Lung (tissue), 12 donors: Measurements from ENCODE around the gene CMTM5. TPM values are rescaled to one million over a fixed set of nuclear protein-coding genes. Genes with fewer than 3 reads are reported as not detected.
A peak's percentile ranks its signal among the peaks of the same experiment; 100 is the strongest.

Experiments used
- ATAC-seq: fragments of 200-7000 bp; cut with Tn5 transposase; one replicate; pipeline ENCODE4 v1.9.1; 2020; ENCODE audit warnings: moderate number of reproducible peaks; ENCODE audit not compliant: insufficient read depth, low FRiP score
- DNase-seq, 3 donors: peaks; one replicate each; pipeline ENCODE4 v3.0.0-alpha.2; 2013 to 2017
- H3K27ac ChIP-seq, 2 donors: one replicate each; pipeline ENCODE4 v1.5.1; 2013; ENCODE audit warnings: mild to moderate bottlenecking in 2 of 2, moderate library complexity in 2 of 2, control low read depth in 1 of 2, inconsistent platforms in 1 of 2, low read depth in 1 of 2, low read length in 1 of 2
- H3K27me3 ChIP-seq, 3 donors: one replicate each; pipeline ENCODE4 v1.5.1; 2013; ENCODE audit warnings: low read length in 2 of 3; ENCODE audit not compliant: control insufficient read depth in 3 of 3, insufficient read depth in 3 of 3
- H3K36me3 ChIP-seq, 4 donors: one replicate each; pipeline ENCODE4 v1.5.1; 2013; ENCODE audit warnings: low read length in 4 of 4, mild to moderate bottlenecking in 1 of 4, moderate library complexity in 1 of 4; ENCODE audit not compliant: control insufficient read depth in 4 of 4, insufficient read depth in 4 of 4
- H3K4me1 ChIP-seq, 5 donors: one replicate each; pipeline ENCODE4 v1.5.1; 2013; ENCODE audit warnings: low read length in 5 of 5, mild to moderate bottlenecking in 2 of 5, moderate library complexity in 1 of 5; ENCODE audit not compliant: control insufficient read depth in 5 of 5, insufficient read depth in 5 of 5
- H3K4me3 ChIP-seq: one replicate; pipeline ENCODE4 v1.5.1; 2013; ENCODE audit warnings: mild to moderate bottlenecking, control low read depth, moderate library complexity
- H3K9ac ChIP-seq, 2 donors: one replicate each; pipeline ENCODE4 v1.5.1; 2013; ENCODE audit warnings: low read length in 2 of 2, control low read depth in 1 of 2; ENCODE audit not compliant: insufficient read depth in 1 of 2
- H3K9me3 ChIP-seq, 4 donors: one replicate each; pipeline ENCODE4 v1.5.1; 2013; ENCODE audit warnings: low read length in 3 of 4, mild to moderate bottlenecking in 1 of 4, moderate library complexity in 1 of 4; ENCODE audit not compliant: control insufficient read depth in 4 of 4, insufficient read depth in 3 of 4
- WGBS, 2 donors: extraction: QIAGEN DNeasy Blood & Tissue Kit; methylation state at CpG; one replicate each; pipeline ENCODE4 v1.1.7; 2013; 5-methylcytosine and 5-hydroxymethylcytosine counted together
- polyA plus RNA-seq, 2 donors: library from polyadenylated mRNA; stranded (reverse); fragments of 200-250 nt; gene quantifications; one replicate each; pipeline ENCODE4 v1.2.1, GENCODE V29; 2013
- total RNA-seq, 2 donors: library from RNA; depleted of rRNA in 1 of 2; stranded (reverse); fragments of >200 nt in 1 of 2; gene quantifications; one replicate each; pipeline ENCODE4 v1.2.1, GENCODE V29; 2014 to 2021
- TF ChIP-seq, protein P1 (sequence below): IDR thresholded peaks from 2 replicates; pipeline ENCODE4 v1.5.1; 2012; ENCODE audit warnings: mild to moderate bottlenecking; ENCODE audit errors: control extremely low read depth, extremely low read depth
- donor health status: control.
- donor health status: control.
- donor health status: Bipolar disorder and iron deficiency.
- donor health status: healthy.
- donor health status: DM: yes; HTN: yes; CAD: no.

The CMTM5 gene
- total and polyA plus RNA-seq, 4 donors = 0.55 to 3.3 (median 1.4) TPM

DNA sequence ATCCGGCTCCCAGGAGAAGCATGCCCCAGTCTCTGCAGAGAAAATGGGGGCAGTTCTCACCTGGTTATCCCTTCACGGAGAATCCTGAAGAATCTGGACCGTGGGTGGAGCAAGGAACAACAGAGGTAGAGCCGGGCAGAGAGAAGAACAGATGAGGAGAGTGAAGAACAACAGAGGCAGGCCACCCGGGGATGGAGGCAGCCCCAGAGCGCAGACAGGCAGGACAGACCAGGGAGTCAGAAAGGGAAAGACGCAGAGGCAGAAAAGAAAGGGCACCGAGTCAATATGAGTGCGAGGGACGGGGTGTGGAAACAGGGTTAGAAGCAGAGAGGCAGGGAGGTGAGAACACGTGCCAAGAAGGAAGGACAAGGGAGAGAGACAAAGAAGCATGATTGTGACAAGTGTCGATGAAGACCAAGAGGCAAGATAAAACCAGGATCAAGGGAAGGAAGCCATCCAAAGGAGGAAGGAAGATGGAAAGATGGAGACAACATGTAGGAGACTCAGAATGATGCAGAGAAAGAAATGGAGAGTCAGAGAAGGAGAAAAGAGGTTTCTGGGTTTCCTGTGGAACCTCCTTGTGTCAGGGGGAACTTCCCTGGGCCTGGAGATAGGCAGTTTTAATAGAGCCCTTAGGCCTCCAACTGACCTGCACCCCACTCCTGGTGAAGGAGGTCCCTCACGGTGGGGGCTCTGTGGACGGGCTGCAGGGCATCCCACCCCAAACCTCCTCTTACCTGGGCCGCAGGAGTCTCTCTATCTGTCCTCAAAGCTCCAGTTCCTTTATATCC lies 30.9 kb downstream of the CMTM5 start, which contains the start of gene MYH6:
TSS of gene MYH6 (minus strand) at position 758 of the 791 bp plus-strand sequence. CDS start 1,050 bp downstream, outside the sequence.
- Histone ChIP-seq H3K4me3 (no peak within 1 kb of the TSS), H3K9me3 (peaks cover 0 to 3% (median 0%) of the 10 kb centered on the region in 4 donors), H3K36me3 (no peaks in the 10 kb centered on the region), H3K4me1 (no peaks in the 10 kb centered on the region), H3K27me3 (peaks cover 0 to 3% (median 0%) of the 10 kb centered on the region in 3 donors), H3K27ac (peak within 1 kb of the TSS in 1 of 2 donors; percentile 92), H3K9ac (no peak within 1 kb of the TSS)
- ATAC-seq (no peak), DNase-seq (no peak)
- 78 to 87% methylated on average over 15 of the region's 15 CpGs for WGBS, 2 donors
- TF ChIP-seq, protein P1, sequence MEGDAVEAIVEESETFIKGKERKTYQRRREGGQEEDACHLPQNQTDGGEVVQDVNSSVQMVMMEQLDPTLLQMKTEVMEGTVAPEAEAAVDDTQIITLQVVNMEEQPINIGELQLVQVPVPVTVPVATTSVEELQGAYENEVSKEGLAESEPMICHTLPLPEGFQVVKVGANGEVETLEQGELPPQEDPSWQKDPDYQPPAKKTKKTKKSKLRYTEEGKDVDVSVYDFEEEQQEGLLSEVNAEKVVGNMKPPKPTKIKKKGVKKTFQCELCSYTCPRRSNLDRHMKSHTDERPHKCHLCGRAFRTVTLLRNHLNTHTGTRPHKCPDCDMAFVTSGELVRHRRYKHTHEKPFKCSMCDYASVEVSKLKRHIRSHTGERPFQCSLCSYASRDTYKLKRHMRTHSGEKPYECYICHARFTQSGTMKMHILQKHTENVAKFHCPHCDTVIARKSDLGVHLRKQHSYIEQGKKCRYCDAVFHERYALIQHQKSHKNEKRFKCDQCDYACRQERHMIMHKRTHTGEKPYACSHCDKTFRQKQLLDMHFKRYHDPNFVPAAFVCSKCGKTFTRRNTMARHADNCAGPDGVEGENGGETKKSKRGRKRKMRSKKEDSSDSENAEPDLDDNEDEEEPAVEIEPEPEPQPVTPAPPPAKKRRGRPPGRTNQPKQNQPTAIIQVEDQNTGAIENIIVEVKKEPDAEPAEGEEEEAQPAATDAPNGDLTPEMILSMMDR = no peak

DNA sequence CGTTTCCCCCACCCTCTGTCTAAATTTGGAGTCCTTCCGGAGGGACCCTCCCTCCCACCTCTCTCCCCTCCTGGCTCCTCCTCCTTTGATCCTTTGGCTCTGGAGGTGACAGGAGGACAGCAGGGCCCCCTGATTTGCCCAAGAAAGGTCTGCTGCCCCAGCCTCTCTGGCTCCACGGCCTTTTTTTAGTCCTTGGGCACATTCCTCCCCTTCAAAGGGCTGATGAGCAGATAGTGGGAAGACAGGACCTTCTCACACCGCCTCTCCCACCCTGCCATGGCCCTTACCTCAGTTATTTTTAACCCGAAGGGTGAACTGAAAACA lies 31.4 kb downstream of the CMTM5 start:
- Histone ChIP-seq H3K9ac (no peak overlapping the region), H3K27ac (peak overlapping the region in 1 of 2 donors; percentile 92), H3K27me3 (no peaks in the 10 kb centered on the region), H3K4me1 (no peaks in the 10 kb centered on the region), H3K36me3 (no peaks in the 10 kb centered on the region), H3K4me3 (no peak overlapping the region), H3K9me3 (peaks cover 0 to 3% (median 0%) of the 10 kb centered on the region in 4 donors)
- no peak for ATAC-seq
- no peak for DNase-seq
- 46 to 63% methylated on average over 5 of the region's 5 CpGs for WGBS, 2 donors
- TF ChIP-seq, protein P1 = no peak

DNA sequence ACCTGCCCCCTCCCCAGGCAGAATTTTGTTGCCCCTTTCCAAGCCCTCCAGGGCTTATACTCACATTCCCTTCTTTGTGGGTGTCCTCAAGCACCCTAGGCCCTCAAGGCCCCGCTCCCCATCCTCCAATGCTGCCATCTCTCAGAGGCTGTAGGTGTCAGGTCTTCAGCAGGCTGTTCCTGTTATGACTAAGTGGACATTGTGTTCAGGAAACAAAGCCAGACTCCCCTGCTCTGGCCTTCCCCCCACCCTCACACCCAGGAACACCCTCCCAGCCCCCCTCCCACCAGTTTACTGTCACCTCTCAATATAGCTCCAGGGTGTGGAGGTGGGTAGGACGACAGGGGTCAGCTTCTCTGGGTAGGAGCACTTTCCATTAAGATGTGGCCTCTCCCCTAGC lies 32.6 kb downstream of the CMTM5 start:
- no peak overlapping the region for H3K4me3 ChIP-seq
- H3K36me3 ChIP-seq = no peaks in the 10 kb centered on the region
- H3K9ac ChIP-seq = no peak overlapping the region
- H3K27me3 ChIP-seq = no peaks in the 10 kb centered on the region
- 74 to 93% methylated on average over 2 of the region's 2 CpGs for WGBS, 2 donors
- H3K27ac ChIP-seq = peak overlapping the region in 1 of 2 donors; percentile 93
- H3K9me3 ChIP-seq = peaks cover 0 to under 1% (median 0%) of the 10 kb centered on the region in 4 donors
- ATAC-seq = no peak
- H3K4me1 ChIP-seq = no peaks in the 10 kb centered on the region
- no peak for DNase-seq
- TF ChIP-seq, protein P1 = no peak
